Mesenchymal stem cell (in vitro differentiated cells and primary cell): Measurements from ENCODE around the gene OR6B3.

Experiments used
- DNase-seq: peaks from one replicate; pipeline ENCODE4 v3.0.0-alpha.2; 2013
- H2AFZ ChIP-seq: one replicate; pipeline ENCODE4 v1.6.1; 2013; ENCODE audit warnings: low read depth, mild to moderate bottlenecking, control low read depth, inconsistent platforms, low read length, moderate library complexity
- H2AK5ac ChIP-seq: 2 replicates; pipeline ENCODE4 v1.6.1; 2013; ENCODE audit warnings: low read length, moderate library complexity, mild to moderate bottlenecking, inconsistent platforms; ENCODE audit not compliant: severe bottlenecking
- H2BK120ac ChIP-seq: one replicate; pipeline ENCODE4 v1.6.1; 2013; ENCODE audit warnings: low read depth, mild to moderate bottlenecking, inconsistent platforms, low read length, moderate library complexity
- H2BK12ac ChIP-seq, 2 experiments: one replicate each; pipeline ENCODE4 v1.6.1; 2013; ENCODE audit warnings: inconsistent platforms in 2 of 2, low read length in 2 of 2, mild to moderate bottlenecking in 2 of 2, moderate library complexity in 2 of 2, control low read depth in 1 of 2
- H2BK15ac ChIP-seq: one replicate; pipeline ENCODE4 v1.6.1; 2013; ENCODE audit warnings: mild to moderate bottlenecking, low read depth, inconsistent platforms; ENCODE audit not compliant: poor library complexity, severe bottlenecking
- H2BK5ac ChIP-seq: 2 replicates; pipeline ENCODE4 v1.6.1; 2013; ENCODE audit warnings: low read depth, mild to moderate bottlenecking, low read length, control low read depth, inconsistent platforms; ENCODE audit not compliant: poor library complexity, severe bottlenecking
- H3K14ac ChIP-seq, 2 experiments: one replicate each; pipeline ENCODE4 v1.6.1; 2013; ENCODE audit warnings: inconsistent platforms in 2 of 2, low read length in 2 of 2, control low read depth in 1 of 2, mild to moderate bottlenecking in 1 of 2, moderate library complexity in 1 of 2
- H3K18ac ChIP-seq, 2 experiments: one replicate each; pipeline ENCODE4 v1.6.1; 2013; ENCODE audit warnings: inconsistent platforms in 2 of 2, low read length in 2 of 2, control low read depth in 1 of 2, low read depth in 1 of 2, mild to moderate bottlenecking in 1 of 2
- H3K23ac ChIP-seq, 2 experiments: one replicate each; pipeline ENCODE4 v1.6.1; 2013; ENCODE audit warnings: inconsistent platforms in 2 of 2, low read length in 2 of 2, mild to moderate bottlenecking in 2 of 2, moderate library complexity in 2 of 2, control low read depth in 1 of 2
- H3K27ac ChIP-seq: 2 replicates; pipeline ENCODE4 v1.5.1; 2013; ENCODE audit warnings: mild to moderate bottlenecking, moderate library complexity, low read length, control low read depth, inconsistent platforms; ENCODE audit not compliant: poor library complexity, severe bottlenecking
- H3K27me3 ChIP-seq, 2 experiments: 2 replicates each; pipeline versions ENCODE4 v1.6.1 to v1.7.0; 2013; ENCODE audit warnings: low read length in 2 of 2, mild to moderate bottlenecking in 2 of 2, moderate library complexity in 2 of 2, control low read depth in 1 of 2, inconsistent platforms in 1 of 2; ENCODE audit not compliant: control insufficient read depth in 1 of 2, insufficient read depth in 1 of 2
- H3K36me3 ChIP-seq, 2 experiments: 2 replicates each; pipeline versions ENCODE4 v1.6.1 to v1.7.0; 2013; ENCODE audit warnings: low read length in 2 of 2, control low read depth in 1 of 2, inconsistent platforms in 1 of 2, low read depth in 1 of 2, mild to moderate bottlenecking in 1 of 2; ENCODE audit not compliant: insufficient read depth in 2 of 2, control insufficient read depth in 1 of 2
- H3K4ac ChIP-seq, 2 experiments: one replicate each; pipeline ENCODE4 v1.6.1; 2013; ENCODE audit warnings: inconsistent platforms in 2 of 2, low read length in 2 of 2, mild to moderate bottlenecking in 2 of 2, moderate library complexity in 2 of 2, control low read depth in 1 of 2, low read depth in 1 of 2
- H3K4me1 ChIP-seq: 2 replicates; pipeline ENCODE4 v1.6.1; 2013; ENCODE audit warnings: low read depth, low read length, control low read depth; ENCODE audit not compliant: control insufficient read depth, insufficient read depth
- H3K4me2 ChIP-seq: 2 replicates; pipeline ENCODE4 v1.6.1; 2013; ENCODE audit warnings: low read length, mild to moderate bottlenecking, inconsistent platforms; ENCODE audit not compliant: poor library complexity, severe bottlenecking
- H3K4me3 ChIP-seq, 2 experiments: 2 replicates each; pipeline versions ENCODE4 v1.5.1 to v1.7.0; 2013; ENCODE audit warnings: low read length in 2 of 2, mild to moderate bottlenecking in 2 of 2, control low read depth in 1 of 2, low read depth in 1 of 2; ENCODE audit not compliant: insufficient read depth in 1 of 2
- H3K79me1 ChIP-seq: replicated peaks from 2 replicates; pipeline ENCODE4 v1.6.1; 2013; ENCODE audit warnings: mild to moderate bottlenecking, control low read depth, low read length, inconsistent platforms; ENCODE audit not compliant: poor library complexity, severe bottlenecking
- H3K9ac ChIP-seq: 2 replicates; pipeline ENCODE4 v1.7.0; 2013; ENCODE audit warnings: mild to moderate bottlenecking, low read length, moderate library complexity
- H3K9me3 ChIP-seq: 2 replicates; pipeline ENCODE4 v1.7.0; 2013; ENCODE audit warnings: mild to moderate bottlenecking, low read length; ENCODE audit not compliant: control insufficient read depth
- H4K8ac ChIP-seq: one replicate; pipeline ENCODE4 v1.6.1; 2013; ENCODE audit warnings: inconsistent platforms, mild to moderate bottlenecking, low read length, moderate library complexity
- H4K91ac ChIP-seq: one replicate; pipeline ENCODE4 v1.6.1; 2013; ENCODE audit warnings: mild to moderate bottlenecking, low read length, inconsistent platforms
- WGBS: methylation state at CpG from one replicate; pipeline ENCODE4 v1.1.7; 2013; ENCODE audit warnings: mixed read lengths; 5-methylcytosine and 5-hydroxymethylcytosine counted together

The OR6B3 gene

GRCh38 chr2:240042740-240043139, 10.6 kb downstream of the OR6B3 start:
- H3K27ac ChIP-seq = no peak overlapping the region
- WGBS = 74% methylated on average over 11 of the region's 11 CpGs
- no peak overlapping the region for H4K8ac ChIP-seq
- H3K23ac ChIP-seq = no peak overlapping the region
- no peak overlapping the region for H3K9ac ChIP-seq
- no peak overlapping the region for H2BK5ac ChIP-seq
- no peak overlapping the region for H2AFZ ChIP-seq
- H2BK12ac ChIP-seq = no peak overlapping the region
- no peak overlapping the region for H2AK5ac ChIP-seq
- no peak overlapping the region for H3K18ac ChIP-seq
- H4K91ac ChIP-seq = no peak overlapping the region
- H3K27me3 ChIP-seq = peaks cover 0 to 76% of the 10 kb centered on the region in 2 experiments
- no peaks in the 10 kb centered on the region for H3K4me1 ChIP-seq
- no peaks in the 10 kb centered on the region for H3K9me3 ChIP-seq
- DNase-seq = no peak
- no peak overlapping the region for H3K4me3 ChIP-seq
- no peaks in the 10 kb centered on the region for H3K36me3 ChIP-seq
- no peak overlapping the region for H3K4me2 ChIP-seq
- no peak overlapping the region for H2BK120ac ChIP-seq
- no peak overlapping the region for H3K14ac ChIP-seq
- H3K79me1 ChIP-seq = no peaks in the 10 kb centered on the region
- H2BK15ac ChIP-seq = no peak overlapping the region
- no peak overlapping the region for H3K4ac ChIP-seq

DNA sequence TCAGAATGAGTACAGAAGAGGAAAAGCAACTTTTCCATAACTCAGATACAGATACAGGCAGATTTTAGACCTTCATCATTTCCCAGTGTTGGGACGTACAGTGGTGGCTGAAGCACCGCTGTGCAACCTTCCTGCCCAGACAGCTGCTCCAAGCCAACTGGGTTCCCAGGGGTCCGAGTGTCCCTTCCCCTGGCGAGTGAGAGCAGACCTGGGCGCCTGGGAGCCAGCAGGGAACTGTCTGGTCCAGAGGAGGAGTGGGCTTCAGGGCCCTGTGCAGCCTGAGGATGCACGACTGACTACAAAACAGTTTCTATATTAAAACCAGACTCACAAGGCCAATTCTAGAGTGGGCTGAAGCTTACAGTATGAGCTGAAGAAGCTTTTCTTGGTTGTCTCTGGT, 12.0 kb downstream of the OR6B3 start:
- no peak overlapping the region for H2AFZ ChIP-seq
- H2BK12ac ChIP-seq = no peak overlapping the region
- no peak overlapping the region for H3K18ac ChIP-seq
- no peak overlapping the region for H3K4me3 ChIP-seq
- H3K9ac ChIP-seq = no peak overlapping the region
- no peak overlapping the region for H2BK5ac ChIP-seq
- no peak overlapping the region for H3K23ac ChIP-seq
- H2BK15ac ChIP-seq = no peak overlapping the region
- no peaks in the 10 kb centered on the region for H3K79me1 ChIP-seq
- no peak for DNase-seq
- H3K27ac ChIP-seq = no peak overlapping the region
- H3K9me3 ChIP-seq = no peaks in the 10 kb centered on the region
- H4K8ac ChIP-seq = no peak overlapping the region
- no peak overlapping the region for H3K4me2 ChIP-seq
- H3K27me3 ChIP-seq = peaks cover 0 to 68% of the 10 kb centered on the region in 2 experiments
- H3K4me1 ChIP-seq = no peaks in the 10 kb centered on the region
- H2BK120ac ChIP-seq = no peak overlapping the region
- no peak overlapping the region for H3K14ac ChIP-seq
- H2AK5ac ChIP-seq = no peak overlapping the region
- 93% methylated on average over 3 of the region's 6 CpGs for WGBS
- H3K4ac ChIP-seq = no peak overlapping the region
- H4K91ac ChIP-seq = no peak overlapping the region
- no peaks in the 10 kb centered on the region for H3K36me3 ChIP-seq

DNA sequence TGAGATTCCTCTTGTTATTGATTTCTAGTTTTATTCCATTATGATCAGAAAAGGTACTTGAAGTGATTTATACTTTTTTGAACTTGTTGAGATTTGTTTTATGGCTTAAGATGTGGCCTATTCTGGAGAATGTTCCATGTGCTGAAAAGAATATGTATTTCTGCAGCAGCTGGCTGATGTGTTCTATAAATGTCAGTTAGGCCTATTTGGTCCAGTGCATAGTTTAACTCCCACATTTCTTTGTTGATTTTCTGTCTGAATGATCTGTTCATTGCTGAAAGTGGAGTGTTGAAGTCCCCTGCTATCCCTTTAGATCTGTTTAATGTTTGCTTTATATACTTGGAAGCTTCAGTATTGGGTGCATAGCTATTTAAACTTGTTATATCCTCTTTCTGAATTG, 16.0 kb downstream of the OR6B3 start:
- H3K27ac ChIP-seq = no peak overlapping the region
- H3K23ac ChIP-seq = no peak overlapping the region
- no peak overlapping the region for H2BK120ac ChIP-seq
- H3K36me3 ChIP-seq = no peaks in the 10 kb centered on the region
- H2AK5ac ChIP-seq = no peak overlapping the region
- no peak overlapping the region for H3K4ac ChIP-seq
- no peak overlapping the region for H2BK12ac ChIP-seq
- no peaks in the 10 kb centered on the region for H3K9me3 ChIP-seq
- H2BK15ac ChIP-seq = no peak overlapping the region
- no peak overlapping the region for H3K14ac ChIP-seq
- H3K4me2 ChIP-seq = no peak overlapping the region
- no peak overlapping the region for H4K91ac ChIP-seq
- no peak overlapping the region for H3K9ac ChIP-seq
- H2BK5ac ChIP-seq = no peak overlapping the region
- no peak overlapping the region for H3K4me3 ChIP-seq
- H3K4me1 ChIP-seq = no peaks in the 10 kb centered on the region
- peaks cover 11 to 76% of the 10 kb centered on the region in 2 experiments for H3K27me3 ChIP-seq
- DNase-seq = no peak
- H3K79me1 ChIP-seq = no peaks in the 10 kb centered on the region
- no peak overlapping the region for H4K8ac ChIP-seq
- H2AFZ ChIP-seq = no peak overlapping the region
- H3K18ac ChIP-seq = no peak overlapping the region

GRCh38 chr2:240033330-240033678, 20.0 kb downstream of the OR6B3 start:
- H4K91ac ChIP-seq = no peak overlapping the region
- WGBS = 48% methylated on average over 5 of the region's 5 CpGs
- no peak for DNase-seq
- H2BK12ac ChIP-seq = no peak overlapping the region
- H3K9ac ChIP-seq = no peak overlapping the region
- no peak overlapping the region for H3K14ac ChIP-seq
- no peak overlapping the region for H3K27ac ChIP-seq
- no peak overlapping the region for H2AFZ ChIP-seq
- H3K4ac ChIP-seq = no peak overlapping the region
- H3K18ac ChIP-seq = no peak overlapping the region
- H3K36me3 ChIP-seq = no peaks in the 10 kb centered on the region
- H3K79me1 ChIP-seq = no peaks in the 10 kb centered on the region
- no peak overlapping the region for H4K8ac ChIP-seq
- no peak overlapping the region for H2BK15ac ChIP-seq
- H2BK120ac ChIP-seq = no peak overlapping the region
- no peak overlapping the region for H3K4me2 ChIP-seq
- H3K27me3 ChIP-seq = peaks cover 20 to 58% of the 10 kb centered on the region in 2 experiments
- no peak overlapping the region for H3K4me3 ChIP-seq
- no peaks in the 10 kb centered on the region for H3K9me3 ChIP-seq
- H3K4me1 ChIP-seq = no peaks in the 10 kb centered on the region
- no peak overlapping the region for H3K23ac ChIP-seq
- H2BK5ac ChIP-seq = no peak overlapping the region
- no peak overlapping the region for H2AK5ac ChIP-seq
